Activated T-helper 1 cell treated with anti-CD3 and anti-CD28 coated beads, Interleukin-12 subunit alpha, Interleukin-12 subunit beta, Interleukin-2, Interleukin-4 antibody, amounts not matched to agents 30 ng/mL and 10 ng/mL and 1 ng/mL, durations not matched to agents 14 hours and 24 hours and 36 hours (primary cell): ENCODE data around the gene SCRG1. TPM values are rescaled to one million over a fixed set of nuclear protein-coding genes. Genes with fewer than 3 reads are reported as not detected.

ENCODE experiments used
- DNase-seq: peaks from one replicate; pipeline ENCODE4 v3.0.0; 2021; ENCODE audit warnings: low spot score
- H3K27ac Mint-ChIP-seq: one replicate; pipeline ENCODE4 v1.8.0; 2021; ENCODE audit warnings: mild to moderate bottlenecking, mixed read lengths
- H3K27me3 Mint-ChIP-seq: one replicate; pipeline ENCODE4 v1.8.0; 2022; ENCODE audit warnings: mild to moderate bottlenecking, moderate library complexity, mixed read lengths; ENCODE audit not compliant: insufficient read depth
- H3K36me3 Mint-ChIP-seq: one replicate; pipeline ENCODE4 v1.8.0; 2021; ENCODE audit warnings: low read depth, mixed read lengths
- H3K4me1 Mint-ChIP-seq: one replicate; pipeline ENCODE4 v1.8.0; 2021; ENCODE audit warnings: low read depth, mixed read lengths
- H3K4me3 Mint-ChIP-seq: one replicate; pipeline ENCODE4 v1.8.0; 2021; ENCODE audit warnings: mild to moderate bottlenecking, moderate library complexity, mixed read lengths
- H3K9me3 Mint-ChIP-seq: one replicate; pipeline ENCODE4 v1.8.0; 2021; ENCODE audit warnings: mixed read lengths
- intact Hi-C: fragments of 100-400 bp; cut with micrococcal nuclease; formaldehyde crosslinking; loops from one replicate; pipeline ENCODE4 v1.15.1; 2024
- total RNA-seq: library from RNA; stranded (reverse); gene quantifications from 2 replicates; pipeline ENCODE4 v1.2.3, GENCODE V29; 2022

Gene SCRG1
- total RNA-seq, 1 donor from 2014 or later = not detected

DNA sequence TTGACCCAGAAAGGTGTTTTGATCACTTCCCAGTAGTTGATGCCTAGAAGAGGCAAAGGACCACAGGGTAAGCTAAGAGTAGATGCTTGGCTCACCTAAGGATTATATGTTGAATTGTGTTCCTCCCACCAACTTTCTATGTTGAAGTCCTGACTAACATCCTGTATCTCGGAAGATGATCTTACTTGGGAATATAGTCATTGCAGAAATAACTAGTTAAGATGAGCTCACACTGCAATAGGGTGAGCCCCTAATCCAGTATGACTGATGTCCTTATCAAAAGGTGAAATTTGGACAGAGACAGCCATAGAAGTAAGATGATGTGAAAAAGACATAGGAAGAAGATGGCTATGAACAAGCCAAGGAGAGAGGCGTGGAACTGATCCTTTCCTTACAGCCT lies 61.5 kb downstream of the SCRG1 start:
- Mint-ChIP-seq H3K4me3 (no peak overlapping the region), H3K36me3 (peaks cover 18% of the 10 kb centered on the region), H3K27ac (no peak overlapping the region), H3K27me3 (peaks cover 11% of the 10 kb centered on the region), H3K9me3 (no peaks in the 10 kb centered on the region), H3K4me1 (peaks cover 40% of the 10 kb centered on the region)
- DNase-seq = no peak
- intact Hi-C loops = no loop called here

DNA sequence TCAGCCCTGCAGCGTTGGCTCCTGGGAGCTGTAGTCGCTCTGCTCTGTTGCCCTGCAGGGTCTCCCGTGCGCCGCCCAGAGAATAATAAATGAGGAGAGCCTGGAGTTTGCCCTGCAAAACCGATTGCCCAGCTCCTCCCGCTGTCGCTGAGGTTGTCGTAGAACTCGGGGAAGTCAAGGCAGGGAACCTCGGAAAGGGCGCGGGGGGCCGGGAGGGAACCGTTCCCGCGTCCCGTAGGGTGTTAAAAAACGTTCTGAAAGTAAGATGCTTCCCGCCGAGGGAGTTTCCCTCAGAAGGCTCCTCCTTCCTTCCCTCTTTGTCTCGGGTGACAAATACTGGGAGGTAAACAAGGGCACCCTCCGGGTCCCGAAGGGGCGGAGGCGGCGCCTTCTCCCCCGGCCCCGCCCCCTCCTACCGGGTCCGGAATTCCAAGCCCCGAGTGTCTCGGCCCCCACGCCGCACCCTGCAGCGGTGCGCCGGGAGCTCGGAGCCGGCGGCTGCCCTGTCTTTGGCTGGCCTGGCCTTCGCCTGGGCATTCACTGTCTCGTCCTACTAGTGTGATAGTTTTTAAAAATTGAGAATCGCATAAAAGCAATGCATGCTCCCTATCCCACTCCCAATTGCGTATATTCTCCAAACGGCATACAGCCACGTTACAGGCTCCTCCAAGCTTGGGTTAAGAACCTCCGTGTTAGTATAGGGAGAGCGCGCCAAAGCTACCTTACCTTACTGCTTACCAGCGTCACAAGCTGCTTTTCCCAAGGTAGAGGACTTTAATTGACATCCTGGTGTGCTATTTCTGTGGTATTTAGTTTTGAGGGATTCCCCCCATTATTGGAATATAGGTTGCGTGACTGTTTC lies 63.8 kb downstream of the SCRG1 start:
- intact Hi-C loops = loop anchor here (1.0 to 5.0 kb wide), 6 partner anchors 17 to 166 kb away; partner anchors contain the start of gene SAP30
- peak overlapping the region; percentile 96 for H3K4me3 Mint-ChIP-seq
- H3K4me1 Mint-ChIP-seq = peaks cover 54% of the 10 kb centered on the region

More for the DNA sequence above, 63.8 kb downstream of the SCRG1 start:
- Mint-ChIP-seq H3K9me3 (no peaks in the 10 kb centered on the region), H3K36me3 (peaks cover 34% of the 10 kb centered on the region), H3K27me3 (no peaks in the 10 kb centered on the region), H3K27ac (peak overlapping the region; percentile 99)
- DNase-seq = peak; percentile 63

Other genes with a start within 250 kb of the SCRG1 start
- 24.6 and 30.5 TPM in 2 replicates for gene GALNT7, start 230.3 kb downstream of the SCRG1 start, total RNA-seq
- 274 and 292 TPM in 2 replicates for gene HMGB2, start 64.8 kb downstream of the SCRG1 start, total RNA-seq
- 29.3 and 30.9 TPM in 2 replicates for gene SAP30, start 28.2 kb downstream of the SCRG1 start, total RNA-seq
- gene HAND2, start 131.1 kb upstream of the SCRG1 start, total RNA-seq = not detected in 2 replicates